A673 (cell line): ENCODE data around the gene PML.

ENCODE experiments used
- CTCF ChIP-seq: fragments of 300-800, 200-600 bp; sonication (generic); conservative IDR thresholded peaks from 2 replicates; pipeline ENCODE4 v1.5.1; 2017; ENCODE audit warnings: low read depth, mild to moderate bottlenecking, antibody characterized with exemption, low read length, moderate library complexity, mixed read lengths
- EZH2 ChIP-seq: fragments of 200-600 bp; sonication (generic); IDR thresholded peaks from 2 replicates; pipeline ENCODE4 v1.6.1; 2017; ENCODE audit warnings: borderline replicate concordance, low read depth, mild to moderate bottlenecking, mixed read lengths, antibody characterized with exemption, low read length; ENCODE audit not compliant: poor library complexity, severe bottlenecking

GRCh38 chr15:73985101-73985873 lies 9.2 kb upstream of the PML start:
- TF ChIP-seq CTCF (no peak), EZH2 (no peak)
